ENCODE measurements around the gene RSRC1.

DNA sequence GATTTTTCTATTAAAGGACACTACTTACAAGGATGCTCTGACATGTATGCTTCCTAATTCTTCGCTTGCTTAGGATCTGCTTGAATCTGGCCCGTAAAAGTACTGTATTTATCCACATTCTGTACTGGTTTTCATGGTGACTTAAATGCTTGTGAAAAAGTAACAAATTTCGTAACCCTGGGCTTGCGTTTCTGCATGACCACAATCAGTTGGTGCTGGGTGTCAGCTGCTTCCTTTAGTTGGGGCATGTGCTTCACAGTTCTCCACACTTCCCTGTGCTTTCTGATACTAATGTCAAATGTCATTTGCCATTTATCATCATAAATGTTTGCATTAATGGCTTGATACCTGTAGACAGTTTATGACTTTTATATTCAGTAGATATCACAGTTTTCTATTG is 242.7 kb downstream of the RSRC1 start:
- no peak for TF ChIP-seq POLR2AphosphoS5 (IDR thresholded peaks at IDR 0.05; ENCODE audit: insufficient read depth in 1 of 2, low read depth in 1 of 2)
- TF ChIP-seq, protein P1, sequence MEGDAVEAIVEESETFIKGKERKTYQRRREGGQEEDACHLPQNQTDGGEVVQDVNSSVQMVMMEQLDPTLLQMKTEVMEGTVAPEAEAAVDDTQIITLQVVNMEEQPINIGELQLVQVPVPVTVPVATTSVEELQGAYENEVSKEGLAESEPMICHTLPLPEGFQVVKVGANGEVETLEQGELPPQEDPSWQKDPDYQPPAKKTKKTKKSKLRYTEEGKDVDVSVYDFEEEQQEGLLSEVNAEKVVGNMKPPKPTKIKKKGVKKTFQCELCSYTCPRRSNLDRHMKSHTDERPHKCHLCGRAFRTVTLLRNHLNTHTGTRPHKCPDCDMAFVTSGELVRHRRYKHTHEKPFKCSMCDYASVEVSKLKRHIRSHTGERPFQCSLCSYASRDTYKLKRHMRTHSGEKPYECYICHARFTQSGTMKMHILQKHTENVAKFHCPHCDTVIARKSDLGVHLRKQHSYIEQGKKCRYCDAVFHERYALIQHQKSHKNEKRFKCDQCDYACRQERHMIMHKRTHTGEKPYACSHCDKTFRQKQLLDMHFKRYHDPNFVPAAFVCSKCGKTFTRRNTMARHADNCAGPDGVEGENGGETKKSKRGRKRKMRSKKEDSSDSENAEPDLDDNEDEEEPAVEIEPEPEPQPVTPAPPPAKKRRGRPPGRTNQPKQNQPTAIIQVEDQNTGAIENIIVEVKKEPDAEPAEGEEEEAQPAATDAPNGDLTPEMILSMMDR (IDR thresholded peaks at IDR 0.05): no peak
